K562 (cell line): ENCODE data around the gene PHF21A. TPM values are rescaled to one million over a fixed set of nuclear protein-coding genes. Genes with fewer than 3 reads are reported as not detected.
A peak's percentile ranks its signal among the peaks of the same experiment; 100 is the strongest.

Experiments used
- ATAC-seq: fragments of 200-7000 bp; cut with Tn5 transposase; 3 replicates; pipeline ENCODE4 v1.9.1; 2020; ENCODE audit warnings: moderate library complexity
- BruUV-seq: library from RNA; stranded (reverse); fragments of 400-500 nt; replicated peaks from 2 replicates; lab custom pipeline; 2021; lab: Mats Ljungman, UMichigan
- CTCF ChIA-PET: fragments of 300-600 bp; formaldehyde crosslinking; extraction: SDS; loops from one replicate; lab custom pipeline; 2021; ENCODE audit warnings: low intra/inter-chr PET ratio; lab: Yijun Ruan, JAX
- POLR2A ChIA-PET: fragments of 300-600, 350-650 bp; sonication (Branson Sonifier 250); formaldehyde crosslinking; extraction: SDS; loops from one replicate; lab custom pipeline; 2021; ENCODE audit warnings: antibody characterized with exemption, inconsistent platforms; lab: Yijun Ruan, JAX
- DNase-seq, 4 experiments: peaks; one replicate each; pipeline versions ENCODE4 v3.0.0 to v3.0.0-alpha.2; 2011 to 2018; ENCODE audit warnings: low spot score in 3 of 4, mixed read lengths in 3 of 4; ENCODE audit errors: extremely low read depth in 1 of 4
- FAIRE-seq: peaks from 2 replicates; lab custom pipeline; 2011; peaks lifted over from hg19 to GRCh38; lab: Jason Lieb, UNC
- H2AFZ ChIP-seq: 2 replicates; pipeline ENCODE4 v1.6.0; 2011; ENCODE audit warnings: low read depth, low read length, control low read depth, inconsistent platforms
- H3K27ac ChIP-seq: fragments of 200-600 bp; 3 replicates; pipeline ENCODE4 v1.8.0; 2011; ENCODE audit warnings: low read depth, mild to moderate bottlenecking, control low read depth, inconsistent platforms, low read length, moderate library complexity, mixed read lengths; ENCODE audit errors: extremely low read depth
- H3K27me3 ChIP-seq, 2 experiments: fragments of 300-600 bp in 1 of 2; 2 replicates in 1 of 2; 3 replicates in 1 of 2; pipeline versions ENCODE4 v1.6.0 to v1.8.0; 2011; ENCODE audit warnings: inconsistent platforms in 2 of 2, low read length in 2 of 2, mild to moderate bottlenecking in 1 of 2, mixed read lengths in 1 of 2, moderate library complexity in 1 of 2; ENCODE audit not compliant: control insufficient read depth in 2 of 2, insufficient read depth in 2 of 2
- H3K36me3 ChIP-seq: fragments of 300-600 bp; 3 replicates; pipeline ENCODE4 v1.8.0; 2011; ENCODE audit warnings: mild to moderate bottlenecking, low read length, inconsistent platforms; ENCODE audit not compliant: control insufficient read depth, insufficient read depth
- H3K4me1 ChIP-seq, 2 experiments: fragments of 200-600 bp in 1 of 2; replicated peaks in 1 of 2; 2 replicates in 1 of 2; 3 replicates in 1 of 2; pipeline versions ENCODE4 v1.5.1 to v1.8.0; 2011; ENCODE audit warnings: inconsistent platforms in 2 of 2, low read length in 2 of 2, mild to moderate bottlenecking in 1 of 2, mixed read lengths in 1 of 2, moderate library complexity in 1 of 2; ENCODE audit not compliant: control insufficient read depth in 2 of 2, insufficient read depth in 2 of 2
- H3K4me2 ChIP-seq: 2 replicates; pipeline ENCODE4 v1.6.1; 2011; ENCODE audit warnings: low read length, control low read depth, inconsistent platforms, mixed read lengths; ENCODE audit not compliant: insufficient read depth
- H3K4me3 ChIP-seq: fragments of 200-600 bp; sonication (generic), shearing (Covaris generic); 2 replicates; pipeline ENCODE4 v1.5.1; 2016; ENCODE audit warnings: control low read depth, inconsistent platforms
- H3K79me2 ChIP-seq: fragments of 200-600 bp; 3 replicates; pipeline ENCODE4 v1.8.0; 2011; ENCODE audit warnings: low read length, inconsistent platforms; ENCODE audit not compliant: control insufficient read depth, insufficient read depth
- H3K9ac ChIP-seq, 2 experiments: 2 replicates each; pipeline versions ENCODE4 v1.6.0 to v1.6.1; 2011; ENCODE audit warnings: low read depth in 2 of 2, low read length in 2 of 2, control low read depth in 1 of 2, inconsistent platforms in 1 of 2, mild to moderate bottlenecking in 1 of 2, mixed read lengths in 1 of 2; ENCODE audit not compliant: insufficient read depth in 1 of 2
- H3K9me1 ChIP-seq: one replicate; pipeline ENCODE4 v1.6.0; 2011; ENCODE audit warnings: inconsistent platforms, mild to moderate bottlenecking, low read length, moderate library complexity; ENCODE audit not compliant: control insufficient read depth, insufficient read depth
- H3K9me3 ChIP-seq: replicated peaks from 2 replicates; pipeline ENCODE4 v1.5.1; 2011; ENCODE audit warnings: low read depth, low read length, inconsistent platforms; ENCODE audit not compliant: control insufficient read depth, insufficient read depth
- H4K20me1 ChIP-seq: replicated peaks from 2 replicates; pipeline ENCODE4 v1.6.1; 2011; ENCODE audit warnings: low read length, inconsistent platforms, mixed read lengths; ENCODE audit not compliant: control insufficient read depth, insufficient read depth
- ARID2 ChIP-seq: fragments of 450-650 bp; IDR thresholded peaks from 2 replicates; pipeline ENCODE4 v1.6.1; 2017; ENCODE audit warnings: antibody characterized with exemption, mild to moderate bottlenecking
- COPS2 ChIP-seq: fragments of 450-650 bp; conservative IDR thresholded peaks from 2 replicates; pipeline ENCODE4 v1.6.1; 2016; ENCODE audit warnings: mild to moderate bottlenecking, moderate library complexity
- GATAD2B ChIP-seq: fragments of 450-650 bp; IDR thresholded peaks from 2 replicates; pipeline ENCODE4 v1.6.1; 2017; ENCODE audit warnings: mild to moderate bottlenecking, borderline replicate concordance
- SP1 ChIP-seq: sonication (generic); formaldehyde crosslinking; IDR thresholded peaks from 2 replicates; pipeline ENCODE4 v1.8.1; 2022; ENCODE audit warnings: mild to moderate bottlenecking, missing genetic modification reagents
- WGBS: fragments of 100-300 bp; shearing (Covaris generic); methylation state at CpG from one replicate; pipeline ENCODE4 v1.1.6; 2016; ENCODE audit warnings: low coverage, mixed read lengths; ENCODE audit not compliant: insufficient coverage; ENCODE audit errors: missing lambda C conversion rate; 5-methylcytosine and 5-hydroxymethylcytosine counted together
- in situ Hi-C: fragments of 300-500 bp; cut with MboI; formaldehyde crosslinking; loops from 4 replicates; pipeline ENCODE4 v1.15.0; 2018; ENCODE audit warnings: inconsistent platforms, mixed read lengths
- intact Hi-C: fragments of 100-400 bp; cut with micrococcal nuclease; formaldehyde crosslinking; loops from 2 replicates; pipeline ENCODE4 v1.14.2; 2022
- polyA plus RNA-seq, 8 experiments: library from polyadenylated mRNA; depleted of rRNA in 4 of 8; stranded (reverse) in 5 of 8; unstranded in 3 of 8; fragments of >200 nt; fragmentation: Nextera tagmentation in 2 of 8; fragmentation: Illumina TruSeq in 1 of 8; extraction: Ambion mirVana in 2 of 8; extraction: Trizol in 1 of 8; gene quantifications; 2 replicates each; pipeline versions ENCODE4 v1.2.1 to v1.2.3, GENCODE V29; 2011 to 2014; ENCODE audit warnings: inconsistent platforms in 1 of 8, missing spikeins in 1 of 8
- total RNA-seq, 7 experiments: library from RNA; depleted of rRNA in 6 of 7; stranded (reverse); fragments of >200 nt in 6 of 7; fragmentation: Illumina TruSeq in 2 of 7; extraction: Trizol in 2 of 7; gene quantifications; 2 replicates each; pipeline versions ENCODE4 v1.2.1 to v1.2.3, GENCODE V29; 2011 to 2021; ENCODE audit warnings: low replicate concordance in 1 of 7
- TF ChIP-seq, protein P1 (sequence below), 2 experiments: fragments of 450-650 bp; IDR thresholded peaks; 2 replicates each; pipeline ENCODE4 v1.6.1; 2016
- TF ChIP-seq, protein P2 (sequence below): sonication (generic); formaldehyde crosslinking; IDR thresholded peaks from 2 replicates; pipeline ENCODE4 v1.8.1; 2023; ENCODE audit warnings: missing genetic modification reagents, mild to moderate bottlenecking, borderline replicate concordance

The PHF21A gene
- total and polyA plus RNA-seq, 9 of the 15 experiments (the other 6 are each of a cell fraction or from before 2014, with no cell fraction given) = 1.5 to 32.4 (median 10.7) TPM

DNA sequence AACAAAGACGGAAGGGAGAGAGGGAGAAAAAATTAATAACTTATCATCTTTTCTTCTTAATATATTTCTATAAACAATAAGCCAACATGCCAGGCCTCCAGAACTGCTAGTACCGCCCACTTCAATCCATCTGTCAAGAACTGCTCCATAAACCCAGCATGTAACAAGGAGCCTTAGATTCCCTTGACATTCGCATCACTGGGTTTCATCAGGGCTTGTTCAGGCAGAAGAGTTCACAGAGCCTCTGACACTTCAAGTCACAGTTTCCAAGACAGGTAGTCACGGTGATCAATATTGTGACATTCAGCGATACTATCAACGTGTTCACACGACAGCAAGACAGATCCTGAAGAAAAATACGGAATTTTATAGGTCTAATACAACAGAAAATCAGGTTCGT is 137.1 kb downstream of the PHF21A start:
- no peak overlapping the region for H2AFZ ChIP-seq
- 81% methylated on average over 9 of the region's 9 CpGs for WGBS
- DNase-seq = no peak
- no peak for TF ChIP-seq ARID2
- TF ChIP-seq, protein P1, sequence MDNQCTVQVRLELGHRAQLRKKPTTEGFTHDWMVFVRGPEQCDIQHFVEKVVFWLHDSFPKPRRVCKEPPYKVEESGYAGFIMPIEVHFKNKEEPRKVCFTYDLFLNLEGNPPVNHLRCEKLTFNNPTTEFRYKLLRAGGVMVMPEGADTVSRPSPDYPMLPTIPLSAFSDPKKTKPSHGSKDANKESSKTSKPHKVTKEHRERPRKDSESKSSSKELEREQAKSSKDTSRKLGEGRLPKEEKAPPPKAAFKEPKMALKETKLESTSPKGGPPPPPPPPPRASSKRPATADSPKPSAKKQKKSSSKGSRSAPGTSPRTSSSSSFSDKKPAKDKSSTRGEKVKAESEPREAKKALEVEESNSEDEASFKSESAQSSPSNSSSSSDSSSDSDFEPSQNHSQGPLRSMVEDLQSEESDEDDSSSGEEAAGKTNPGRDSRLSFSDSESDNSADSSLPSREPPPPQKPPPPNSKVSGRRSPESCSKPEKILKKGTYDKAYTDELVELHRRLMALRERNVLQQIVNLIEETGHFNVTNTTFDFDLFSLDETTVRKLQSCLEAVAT (IDR thresholded peaks at IDR 0.05) = 0 out of 4 replicates have a peak, but pooled peaks of 1 of the 2 experiments have one; percentile 38
- TF ChIP-seq, all 486 proteins: peak for 1
- Histone ChIP-seq H3K9me1 (no peaks in the 10 kb centered on the region), H3K9me3 (no peaks in the 10 kb centered on the region), H3K4me1 (peaks cover 8 to 37% of the 10 kb centered on the region in 2 experiments), H3K36me3 (peaks cover 7% of the 10 kb centered on the region; the same call in 1 of the 3 replicates), H4K20me1 (no peaks in the 10 kb centered on the region), H3K27me3 (no peaks in the 10 kb centered on the region), H3K4me2 (no peak overlapping the region), H3K27ac (no peak overlapping the region), H3K9ac (no peak overlapping the region), H3K4me3 (no peak overlapping the region), H3K79me2 (peaks cover 33% of the 10 kb centered on the region; the same call in 2 of the 3 replicates)
- CTCF ChIA-PET = no interaction called here
- intact Hi-C loops (no loop called here), in situ Hi-C loops (no loop called here)
- POLR2A ChIA-PET = interaction anchor here (0.6 to 3.3 kb wide), 7 partner anchors 10 to 102 kb away, joined by 3 to 41 read pairs (median 6); no protein-coding TSS in a partner anchor
- ATAC-seq (no peak), FAIRE-seq (no peak)
- no TSS peak for BruUV-seq

DNA sequence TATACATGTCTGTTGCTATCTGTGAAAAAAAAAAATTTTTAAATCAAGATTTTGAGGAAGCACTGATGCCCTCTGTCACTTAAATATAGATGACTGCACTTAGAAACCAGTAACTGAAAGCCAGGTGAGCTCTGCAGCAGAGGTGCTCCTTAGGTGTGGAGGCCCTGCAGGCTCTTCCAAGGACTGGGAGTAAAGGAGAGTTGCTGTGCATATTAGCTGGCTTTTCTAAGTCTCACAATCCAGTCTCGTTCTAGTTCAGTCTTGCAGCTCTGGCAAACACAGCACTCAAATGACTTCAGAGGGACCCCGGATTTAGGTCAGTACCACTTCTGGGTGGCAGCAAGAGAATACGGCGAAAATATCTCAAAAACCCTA is 137.8 kb downstream of the PHF21A start:
- BruUV-seq = no TSS peak
- peak overlapping the region; percentile 77 for H3K4me2 ChIP-seq
- in situ Hi-C loops = no loop called here
- H3K9me1 ChIP-seq = no peaks in the 10 kb centered on the region
- peak overlapping the region; percentile 78 for H3K27ac ChIP-seq
- intact Hi-C loops = loop anchor here (1.0 kb wide), 1 partner anchor 11 kb away; no protein-coding TSS in a partner anchor
- ATAC-seq (no peak), FAIRE-seq (peak; percentile 15), DNase-seq (no peak)
- 74% methylated on average over 4 of the region's 4 CpGs for whole genome bisulfite sequencing
- ChIA-PET POLR2A (interaction anchor here (0.6 to 3.3 kb wide), 11 partner anchors 9 to 312 kb away, joined by 3 to 41 read pairs (median 3); no protein-coding TSS in a partner anchor), CTCF (no interaction called here)
- peaks cover 8 to 34% of the 10 kb centered on the region in 2 experiments for H3K4me1 ChIP-seq
- no peak overlapping the region; the same call in 1 of the 2 replicates for H2AFZ ChIP-seq
- H3K79me2 ChIP-seq = peaks cover 31% of the 10 kb centered on the region; the same call in 2 of the 3 replicates
- H3K27me3 ChIP-seq = no peaks in the 10 kb centered on the region
- H3K36me3 ChIP-seq = peaks cover 12% of the 10 kb centered on the region; the same call in 1 of the 3 replicates
- no peaks in the 10 kb centered on the region for H4K20me1 ChIP-seq
- H3K4me3 ChIP-seq = no peak overlapping the region
- H3K9me3 ChIP-seq = no peaks in the 10 kb centered on the region
- H3K9ac ChIP-seq = peak overlapping the region in 1 of 2 experiments; percentile 53; a peak in 1 of 4 replicates
- TF ChIP-seq GATAD2B (0 out of 2 replicates have a peak, but pooled peaks have one; percentile 46), SP1 (CRISPR knock-in tag) (peak; percentile 47; the same call in 1 of the 2 replicates), COPS2 (no peak)
- TF ChIP-seq, protein P2, sequence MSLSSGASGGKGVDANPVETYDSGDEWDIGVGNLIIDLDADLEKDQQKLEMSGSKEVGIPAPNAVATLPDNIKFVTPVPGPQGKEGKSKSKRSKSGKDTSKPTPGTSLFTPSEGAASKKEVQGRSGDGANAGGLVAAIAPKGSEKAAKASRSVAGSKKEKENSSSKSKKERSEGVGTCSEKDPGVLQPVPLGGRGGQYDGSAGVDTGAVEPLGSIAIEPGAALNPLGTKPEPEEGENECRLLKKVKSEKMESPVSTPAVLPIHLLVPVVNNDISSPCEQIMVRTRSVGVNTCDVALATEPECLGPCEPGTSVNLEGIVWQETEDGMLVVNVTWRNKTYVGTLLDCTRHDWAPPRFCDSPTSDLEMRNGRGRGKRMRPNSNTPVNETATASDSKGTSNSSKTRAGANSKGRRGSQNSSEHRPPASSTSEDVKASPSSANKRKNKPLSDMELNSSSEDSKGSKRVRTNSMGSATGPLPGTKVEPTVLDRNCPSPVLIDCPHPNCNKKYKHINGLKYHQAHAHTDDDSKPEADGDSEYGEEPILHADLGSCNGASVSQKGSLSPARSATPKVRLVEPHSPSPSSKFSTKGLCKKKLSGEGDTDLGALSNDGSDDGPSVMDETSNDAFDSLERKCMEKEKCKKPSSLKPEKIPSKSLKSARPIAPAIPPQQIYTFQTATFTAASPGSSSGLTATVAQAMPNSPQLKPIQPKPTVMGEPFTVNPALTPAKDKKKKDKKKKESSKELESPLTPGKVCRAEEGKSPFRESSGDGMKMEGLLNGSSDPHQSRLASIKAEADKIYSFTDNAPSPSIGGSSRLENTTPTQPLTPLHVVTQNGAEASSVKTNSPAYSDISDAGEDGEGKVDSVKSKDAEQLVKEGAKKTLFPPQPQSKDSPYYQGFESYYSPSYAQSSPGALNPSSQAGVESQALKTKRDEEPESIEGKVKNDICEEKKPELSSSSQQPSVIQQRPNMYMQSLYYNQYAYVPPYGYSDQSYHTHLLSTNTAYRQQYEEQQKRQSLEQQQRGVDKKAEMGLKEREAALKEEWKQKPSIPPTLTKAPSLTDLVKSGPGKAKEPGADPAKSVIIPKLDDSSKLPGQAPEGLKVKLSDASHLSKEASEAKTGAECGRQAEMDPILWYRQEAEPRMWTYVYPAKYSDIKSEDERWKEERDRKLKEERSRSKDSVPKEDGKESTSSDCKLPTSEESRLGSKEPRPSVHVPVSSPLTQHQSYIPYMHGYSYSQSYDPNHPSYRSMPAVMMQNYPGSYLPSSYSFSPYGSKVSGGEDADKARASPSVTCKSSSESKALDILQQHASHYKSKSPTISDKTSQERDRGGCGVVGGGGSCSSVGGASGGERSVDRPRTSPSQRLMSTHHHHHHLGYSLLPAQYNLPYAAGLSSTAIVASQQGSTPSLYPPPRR (CRISPR knock-in tag) = 0 out of 2 replicates have a peak, but pooled peaks have one; percentile 25
